ENCODE data around the gene B4GALT1. TPM values are rescaled to one million over a fixed set of nuclear protein-coding genes. Genes with fewer than 3 reads are reported as not detected.

B4GALT1 gene
- total RNA-seq, 1 experiment from 2014 or later = 32.0 TPM

- H3K4me3 ChIP-seq (ENCODE audit: low read depth, low read length, poor library complexity, severe bottlenecking) = no peak overlapping the region
- DNase-seq (ENCODE audit: low spot score) = no peak
- intact Hi-C loops (cut with micrococcal nuclease; ENCODE audit: unreplicated experiment) = no loop called here
- TF ChIP-seq CTCF (conservative IDR thresholded peaks at IDR 0.05; ENCODE audit: low read depth, low read length) (no peak), EZH2 (IDR thresholded peaks at IDR 0.05; ENCODE audit: borderline replicate concordance, low read depth, low read length, poor library complexity, severe bottlenecking) (no peak)
- ChIA-PET CTCF (no interaction called here), POLR2A (ENCODE audit: low non-redundant PET) (interaction anchor here (0.7 kb wide), 1 partner anchor 160 kb away, joined by 3 read pairs; no protein-coding TSS in a partner anchor)
- H3K9me3 ChIP-seq (ENCODE audit: low read depth, low read length, poor library complexity, severe bottlenecking) = no peaks in the 10 kb centered on the region
- no peaks in the 10 kb centered on the region for H3K27me3 ChIP-seq (replicated peaks; ENCODE audit: insufficient read depth, low read depth, low read length, poor library complexity)
- BruUV-seq (replicated peaks) = no TSS peak
- H3K4me1 ChIP-seq (ENCODE audit: insufficient read depth, low read length, poor library complexity, severe bottlenecking) = no peaks in the 10 kb centered on the region
- no peak overlapping the region for H3K27ac ChIP-seq (ENCODE audit: low read depth, low read length, poor library complexity, severe bottlenecking)
- no peaks in the 10 kb centered on the region for H3K36me3 ChIP-seq (ENCODE audit: insufficient read depth, low read length, poor library complexity, severe bottlenecking)
Observed at GRCh38 chr9:33184963-33185362, 17.8 kb upstream of the B4GALT1 start.

- TF ChIP-seq CTCF (conservative IDR thresholded peaks at IDR 0.05; ENCODE audit: low read depth, low read length) (no peak), EZH2 (IDR thresholded peaks at IDR 0.05; ENCODE audit: borderline replicate concordance, low read depth, low read length, poor library complexity, severe bottlenecking) (no peak)
- POLR2A ChIA-PET (ENCODE audit: low non-redundant PET) = no interaction called here
- Histone ChIP-seq H3K4me3 (ENCODE audit: low read depth, low read length, poor library complexity, severe bottlenecking) (no peak overlapping the region), H3K4me1 (ENCODE audit: insufficient read depth, low read length, poor library complexity, severe bottlenecking) (no peaks in the 10 kb centered on the region), H3K27ac (ENCODE audit: low read depth, low read length, poor library complexity, severe bottlenecking) (no peak overlapping the region), H3K36me3 (ENCODE audit: insufficient read depth, low read length, poor library complexity, severe bottlenecking) (no peaks in the 10 kb centered on the region), H3K9me3 (ENCODE audit: low read depth, low read length, poor library complexity, severe bottlenecking) (no peaks in the 10 kb centered on the region), H3K27me3 (replicated peaks; ENCODE audit: insufficient read depth, low read depth, low read length, poor library complexity) (no peaks in the 10 kb centered on the region)
- CTCF ChIA-PET = no interaction called here
- no peak for DNase-seq (ENCODE audit: low spot score)
- BruUV-seq (replicated peaks) = no TSS peak
- intact Hi-C loops (cut with micrococcal nuclease; ENCODE audit: unreplicated experiment) = no loop called here
Observed at GRCh38 chr9:33182519-33182918, 15.4 kb upstream of the B4GALT1 start.

GRCh38 chr9:33180526-33181184, 13.5 kb upstream of the B4GALT1 start:
- Histone ChIP-seq H3K4me3 (ENCODE audit: low read depth, low read length, poor library complexity, severe bottlenecking) (no peak overlapping the region), H3K4me1 (ENCODE audit: insufficient read depth, low read length, poor library complexity, severe bottlenecking) (no peaks in the 10 kb centered on the region), H3K9me3 (ENCODE audit: low read depth, low read length, poor library complexity, severe bottlenecking) (no peaks in the 10 kb centered on the region), H3K27ac (ENCODE audit: low read depth, low read length, poor library complexity, severe bottlenecking) (no peak overlapping the region), H3K36me3 (ENCODE audit: insufficient read depth, low read length, poor library complexity, severe bottlenecking) (no peaks in the 10 kb centered on the region), H3K27me3 (replicated peaks; ENCODE audit: insufficient read depth, low read depth, low read length, poor library complexity) (no peaks in the 10 kb centered on the region)
- BruUV-seq (replicated peaks) = no TSS peak
- ChIA-PET CTCF (no interaction called here), POLR2A (ENCODE audit: low non-redundant PET) (no interaction called here)
- no peak for DNase-seq (ENCODE audit: low spot score)
- intact Hi-C loops (cut with micrococcal nuclease; ENCODE audit: unreplicated experiment) = no loop called here
- TF ChIP-seq CTCF (conservative IDR thresholded peaks at IDR 0.05; ENCODE audit: low read depth, low read length) = no peak
- TF ChIP-seq EZH2 (IDR thresholded peaks at IDR 0.05; ENCODE audit: borderline replicate concordance, low read depth, low read length, poor library complexity, severe bottlenecking) = no peak
